AG04449 (cell line): ENCODE data around the gene CADM1.

ENCODE experiments used
- CTCF ChIA-PET: fragments of 350-600 bp; formaldehyde crosslinking; extraction: SDS; loops from one replicate; lab custom pipeline; 2021; ENCODE audit warnings: antibody characterized with exemption; lab: Yijun Ruan, JAX
- POLR2A ChIA-PET: fragments of 400-600, 350-600 bp; formaldehyde crosslinking; extraction: SDS; loops from one replicate; lab custom pipeline; 2020; ENCODE audit warnings: antibody characterized with exemption, inconsistent platforms; lab: Yijun Ruan, JAX
- DNase-seq: peaks from one replicate; pipeline ENCODE4 v3.0.0-alpha.2; 2010; ENCODE audit warnings: low read depth, low spot score
- H3K4me3 ChIP-seq: 2 replicates; pipeline ENCODE4 v1.5.1; 2011; ENCODE audit warnings: low read depth, mild to moderate bottlenecking, control low read depth, low read length
- TF ChIP-seq, protein P1 (sequence below): IDR thresholded peaks from one replicate; pipeline ENCODE4 v1.5.1; 2011; ENCODE audit warnings: mild to moderate bottlenecking, moderate library complexity, low read length, control low read depth, inconsistent platforms; ENCODE audit not compliant: insufficient read depth; ENCODE audit errors: missing control alignments

Gene CADM1

GRCh38 chr11:115338476-115338875, 165.7 kb downstream of the CADM1 start:
- ChIA-PET CTCF (interaction anchor here (3.2 kb wide), 1 partner anchor 13 kb away, joined by 16 read pairs; no protein-coding TSS in a partner anchor), POLR2A (no interaction called here)
- H3K4me3 ChIP-seq: no peak overlapping the region
- DNase-seq: no peak
- TF ChIP-seq, protein P1, sequence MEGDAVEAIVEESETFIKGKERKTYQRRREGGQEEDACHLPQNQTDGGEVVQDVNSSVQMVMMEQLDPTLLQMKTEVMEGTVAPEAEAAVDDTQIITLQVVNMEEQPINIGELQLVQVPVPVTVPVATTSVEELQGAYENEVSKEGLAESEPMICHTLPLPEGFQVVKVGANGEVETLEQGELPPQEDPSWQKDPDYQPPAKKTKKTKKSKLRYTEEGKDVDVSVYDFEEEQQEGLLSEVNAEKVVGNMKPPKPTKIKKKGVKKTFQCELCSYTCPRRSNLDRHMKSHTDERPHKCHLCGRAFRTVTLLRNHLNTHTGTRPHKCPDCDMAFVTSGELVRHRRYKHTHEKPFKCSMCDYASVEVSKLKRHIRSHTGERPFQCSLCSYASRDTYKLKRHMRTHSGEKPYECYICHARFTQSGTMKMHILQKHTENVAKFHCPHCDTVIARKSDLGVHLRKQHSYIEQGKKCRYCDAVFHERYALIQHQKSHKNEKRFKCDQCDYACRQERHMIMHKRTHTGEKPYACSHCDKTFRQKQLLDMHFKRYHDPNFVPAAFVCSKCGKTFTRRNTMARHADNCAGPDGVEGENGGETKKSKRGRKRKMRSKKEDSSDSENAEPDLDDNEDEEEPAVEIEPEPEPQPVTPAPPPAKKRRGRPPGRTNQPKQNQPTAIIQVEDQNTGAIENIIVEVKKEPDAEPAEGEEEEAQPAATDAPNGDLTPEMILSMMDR: no peak

GRCh38 chr11:115334932-115335788, 169.1 kb downstream of the CADM1 start:
- ChIA-PET CTCF (interaction anchor here (0.6 to 3.5 kb wide), 20 partner anchors 8 to 882 kb away, joined by 3 to 46 read pairs (median 4); partner anchors contain the start of gene CADM1), POLR2A (interaction anchor here (0.6 kb wide), 1 partner anchor 1040 kb away, joined by 3 read pairs; no protein-coding TSS in a partner anchor)
- H3K4me3 ChIP-seq: no peak overlapping the region
- TF ChIP-seq, protein P1: peak; percentile 42
- no peak for DNase-seq

DNA sequence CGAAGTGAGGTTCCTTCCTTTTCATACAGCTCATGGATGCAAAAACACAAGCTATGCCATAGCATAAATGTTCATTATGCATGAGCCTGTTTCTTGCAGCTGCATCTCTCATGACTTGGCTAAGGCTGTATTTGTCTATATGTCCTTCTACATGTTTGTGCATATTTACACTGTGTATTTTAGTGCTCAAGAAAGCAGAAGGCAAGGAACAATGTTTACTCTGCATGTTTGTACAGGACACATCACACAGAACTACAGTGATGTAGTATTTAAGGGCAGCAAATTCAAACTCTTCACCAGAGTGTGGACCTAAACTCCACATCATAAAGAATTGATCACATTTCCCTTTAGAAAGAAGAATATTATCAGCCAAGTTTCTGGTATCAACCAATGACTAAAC, 170.3 kb downstream of the CADM1 start:
- no peak overlapping the region for H3K4me3 ChIP-seq
- TF ChIP-seq, protein P1: no peak
- POLR2A ChIA-PET: no interaction called here
- CTCF ChIA-PET: interaction anchor here (0.9 to 3.5 kb wide), 14 partner anchors 8 to 883 kb away, joined by 3 to 46 read pairs (median 4); partner anchors contain the start of gene CADM1
- DNase-seq: no peak

GRCh38 chr11:115333121-115333520, 171.1 kb downstream of the CADM1 start:
- POLR2A ChIA-PET: no interaction called here
- H3K4me3 ChIP-seq: no peak overlapping the region
- TF ChIP-seq, protein P1: no peak
- CTCF ChIA-PET: interaction anchor here (0.8 to 3.5 kb wide), 13 partner anchors 7 to 558 kb away, joined by 3 to 46 read pairs (median 4); partner anchors contain the start of gene CADM1
- DNase-seq: peak; percentile 28

- ChIA-PET POLR2A (no interaction called here), CTCF (interaction anchor here (1.1 kb wide), 1 partner anchor 27 kb away, joined by 3 read pairs; no protein-coding TSS in a partner anchor)
- no peak for DNase-seq
- no peak overlapping the region for H3K4me3 ChIP-seq
- TF ChIP-seq, protein P1: no peak
Observed at GRCh38 chr11:115330684-115331482, 173.3 kb downstream of the CADM1 start.
